Kasumi-1 (cell line): ENCODE data around the gene STAT6.
"Not testable (repeated sequence)": the region's sequence is repeated elsewhere in the genome, so short reads cannot be mapped to it uniquely, and the experiment has no call there.

Experiments used
- DNase-seq, 2 experiments: peaks; one replicate each; lab custom pipeline; 2025; lab: John Stamatoyannopoulos, UW

STAT6 gene

DNA sequence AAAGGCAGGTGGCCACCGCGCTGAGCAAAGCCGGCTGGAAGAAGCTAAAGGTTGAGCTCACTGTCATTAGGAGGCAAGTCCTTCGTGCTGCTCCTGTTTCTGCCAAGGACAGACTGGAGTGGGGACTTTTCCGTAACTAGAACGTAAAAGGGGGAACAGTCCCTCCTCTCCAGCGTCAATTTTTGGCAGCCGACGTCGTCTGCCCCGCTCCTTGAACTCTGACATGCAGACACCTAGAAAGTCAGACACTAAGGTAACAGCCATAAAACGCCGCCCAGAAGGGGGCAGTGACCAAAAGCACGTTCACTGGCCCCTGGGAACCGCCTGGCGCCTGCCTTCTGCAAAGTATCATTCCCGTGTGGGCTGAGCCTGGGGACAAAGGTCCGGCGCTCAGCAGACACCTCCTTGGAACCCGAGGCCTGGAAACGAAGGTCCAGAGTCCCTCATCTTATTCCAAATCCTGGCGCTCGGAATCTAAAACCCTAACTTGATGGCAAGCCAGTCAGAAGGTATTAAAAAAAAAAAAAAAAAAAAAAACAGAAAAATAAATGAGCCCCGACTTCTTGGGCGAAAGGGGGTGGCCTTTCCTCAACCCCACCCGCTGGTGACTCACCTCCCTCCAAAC lies 16.1 kb upstream of the STAT6 start:
- DNase-seq, result no peak

- DNase-seq, result no peak
These were observed 15.4 kb upstream of the STAT6 start for GRCh38 chr12:57126561-57126960.

- no peak for DNase-seq
These were observed 14.9 kb upstream of the STAT6 start for GRCh38 chr12:57126061-57126460.

DNA sequence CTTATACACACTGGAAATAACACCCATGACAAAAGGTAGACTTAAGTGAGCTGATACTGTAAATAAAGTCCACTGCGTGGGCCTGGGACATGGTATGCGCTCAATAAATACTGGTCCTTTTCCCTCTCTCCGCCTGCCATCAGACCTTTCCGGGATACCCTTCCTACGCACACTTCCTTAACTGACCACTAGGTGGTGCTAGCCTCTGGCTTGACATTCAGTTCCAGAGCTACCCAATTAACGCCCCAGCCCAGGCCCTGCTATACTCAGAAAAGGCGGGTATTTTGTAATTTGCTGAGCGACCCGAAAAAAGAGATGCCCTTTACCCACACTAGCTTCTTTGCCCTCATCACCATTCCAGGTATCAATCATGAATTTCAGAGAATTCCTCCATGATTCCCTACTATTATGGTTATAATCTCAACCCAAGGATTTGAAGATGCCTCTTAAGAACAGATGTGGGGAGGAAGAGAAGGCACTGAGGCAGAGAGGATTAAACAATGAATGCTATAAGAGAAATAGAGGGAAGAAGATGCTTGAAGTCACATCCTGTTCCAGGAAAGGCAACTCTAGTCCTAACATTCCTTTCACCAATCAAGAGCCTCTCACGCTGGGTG lies 13.2 kb upstream of the STAT6 start:
- DNase-seq, result peak; percentile 86 to 92

DNA sequence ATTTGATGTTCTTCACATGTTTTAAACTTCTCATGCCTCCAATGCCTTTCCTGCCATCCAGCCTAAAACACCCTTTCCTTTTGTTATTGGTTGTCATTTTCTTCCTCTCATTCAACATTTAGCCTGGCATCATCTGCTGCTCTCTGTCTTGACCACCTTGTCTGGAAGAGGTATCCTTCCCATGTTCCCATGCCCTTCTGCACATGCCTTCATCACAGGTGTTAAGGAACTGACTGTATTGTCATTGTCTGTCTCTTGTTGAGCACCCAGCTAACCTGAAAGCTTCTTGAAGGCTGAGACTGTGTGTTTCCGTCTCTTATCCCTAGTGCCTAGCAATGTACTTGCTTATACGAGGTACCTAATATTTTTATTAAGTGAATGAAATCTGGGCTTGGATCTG lies 12.7 kb upstream of the STAT6 start:
- no peak for DNase-seq

DNA sequence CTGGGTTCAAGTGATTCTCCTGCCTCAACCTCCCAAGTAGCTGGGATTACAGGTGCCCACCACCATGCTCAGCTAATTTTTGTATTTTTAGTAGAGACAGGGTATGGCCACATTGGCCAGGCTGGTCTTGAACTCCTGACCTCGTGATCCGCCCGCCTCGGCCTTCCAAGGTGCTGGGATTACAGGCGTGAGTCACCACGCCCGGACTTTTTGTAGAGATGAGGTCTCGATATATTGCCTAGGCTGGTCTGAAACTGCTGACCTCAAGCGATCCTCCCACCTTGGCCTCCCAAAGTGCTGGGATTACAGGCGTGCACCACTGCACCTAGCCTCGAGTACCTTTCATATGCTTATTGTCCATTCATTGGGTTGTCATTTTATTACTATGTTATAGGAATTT lies 9.6 kb upstream of the STAT6 start:
- DNase-seq, result not testable (repeated sequence)

DNA sequence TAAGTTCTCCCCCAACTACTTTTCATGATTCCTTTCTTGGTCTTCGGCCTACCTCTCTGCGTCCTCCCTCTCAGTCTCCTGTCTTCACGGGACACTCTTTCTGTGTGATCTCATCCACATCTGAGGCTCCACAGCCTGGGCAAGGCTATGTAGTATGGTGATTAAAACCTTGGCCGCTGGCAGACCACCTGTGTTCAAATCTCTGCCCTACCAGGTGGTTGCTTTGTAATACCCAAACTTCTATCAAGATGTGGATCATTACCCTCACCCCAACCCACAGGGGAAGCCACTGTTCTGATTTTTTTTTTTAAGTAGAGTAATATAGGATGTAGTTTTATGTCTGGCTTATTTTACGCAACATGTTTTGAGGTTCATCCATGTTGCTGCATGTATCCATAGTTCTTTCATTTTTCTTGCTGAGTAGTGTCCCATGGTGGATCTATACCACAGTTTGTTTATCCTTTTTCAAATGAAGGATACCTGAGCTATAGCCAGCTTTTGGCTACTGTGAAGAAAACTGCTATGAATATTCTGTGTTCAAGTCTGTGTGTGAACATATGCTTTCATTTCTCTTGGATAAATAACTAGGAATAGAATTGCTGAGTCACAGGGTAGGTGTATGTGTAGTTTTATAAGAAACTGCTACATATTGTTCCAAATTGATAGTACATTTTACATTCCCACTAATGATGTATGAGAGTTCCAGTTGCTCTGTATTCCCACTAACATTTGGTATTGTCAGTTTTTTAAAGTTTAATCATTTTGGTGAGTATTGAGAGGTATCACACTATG lies 8.3 kb upstream of the STAT6 start:
- no peak for DNase-seq

- DNase-seq, result peak; percentile 58 to 65
These were observed 7.6 kb upstream of the STAT6 start for GRCh38 chr12:57118711-57119271.

DNA sequence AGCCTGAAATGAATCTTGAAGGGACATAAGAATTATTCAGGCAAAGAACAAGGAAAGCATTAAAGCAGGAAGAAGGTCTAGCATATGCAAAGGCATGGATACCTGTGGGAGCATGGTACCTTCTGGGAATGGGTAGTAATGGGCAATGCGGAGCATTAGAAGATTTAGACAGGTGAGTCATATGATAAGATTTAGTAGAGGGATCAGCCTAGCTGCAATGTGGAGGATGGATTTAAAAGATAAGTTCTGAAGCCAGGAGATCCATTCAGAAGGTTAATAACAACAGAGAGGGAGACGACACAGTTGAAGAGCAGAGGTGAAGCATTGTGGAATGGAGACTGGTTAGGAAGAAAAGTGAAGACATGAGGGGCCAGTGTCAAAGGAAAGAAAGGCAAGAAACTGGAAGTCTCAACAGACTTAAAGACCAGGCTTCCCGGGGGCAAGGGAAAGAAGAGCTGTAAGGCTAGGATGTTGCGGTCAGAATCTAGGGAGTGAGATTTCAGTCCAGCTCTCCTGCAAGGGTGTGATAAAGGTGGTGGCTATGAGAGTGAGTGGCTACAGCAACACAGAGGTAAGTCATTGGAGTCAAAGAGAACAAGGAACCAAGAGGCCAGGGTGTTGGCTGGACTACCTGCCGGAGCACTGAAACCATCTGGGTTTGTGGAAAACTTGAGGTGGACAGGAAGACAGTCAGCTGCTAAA lies 5.6 kb upstream of the STAT6 start:
- no peak for DNase-seq

GRCh38 chr12:57112492-57113294 lies 1.5 kb upstream of the STAT6 start:
- DNase-seq, result no peak

GRCh38 chr12:57110104-57111030 lies 795 bp downstream of the STAT6 start:
- DNase-seq, result peak; percentile 48 to 79

DNA sequence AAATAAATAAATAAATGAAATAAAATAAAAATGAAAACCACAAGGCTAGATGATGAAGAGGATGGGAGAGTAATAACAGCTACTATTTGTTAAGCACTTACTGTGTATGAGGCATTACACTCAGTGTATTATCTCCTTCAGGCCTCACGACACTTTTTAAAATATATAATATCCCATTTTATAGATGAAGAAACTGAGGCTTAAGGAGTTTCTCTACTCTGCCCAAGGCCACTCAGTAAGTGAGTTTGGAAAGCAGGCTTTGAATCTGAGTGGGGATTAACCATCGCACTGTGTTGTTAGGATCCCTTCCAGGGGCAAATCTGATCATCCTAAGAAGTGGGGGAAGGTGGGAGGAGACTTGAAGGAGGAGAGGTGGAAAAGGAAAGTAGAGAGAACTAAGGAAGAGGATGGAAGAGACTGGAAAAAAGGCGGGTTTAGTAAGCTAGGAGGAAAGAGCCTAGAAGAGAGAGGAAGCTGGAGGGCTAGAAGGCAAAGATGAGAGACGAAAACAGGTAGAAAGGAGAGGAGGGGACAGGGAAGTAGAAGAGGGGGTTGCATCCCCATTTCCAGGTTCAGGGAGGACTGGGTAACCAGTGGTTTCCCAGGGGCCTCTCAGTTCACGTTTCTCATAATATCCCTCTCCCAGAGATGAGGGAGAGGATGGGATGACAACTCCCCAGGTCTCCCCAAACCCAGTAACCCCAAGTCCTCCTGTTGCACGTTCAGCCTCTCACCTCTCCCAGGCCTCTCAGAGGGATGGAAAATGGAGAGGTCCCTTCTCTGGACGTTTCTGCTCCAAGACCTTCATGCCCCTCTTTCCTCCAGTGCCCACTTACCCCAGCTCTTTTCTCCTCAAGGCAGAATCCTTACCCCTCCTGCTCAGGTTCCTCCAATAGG lies 1.7 kb downstream of the STAT6 start:
- DNase-seq, result no peak

- no peak for DNase-seq
These were observed 3.6 kb downstream of the STAT6 start for GRCh38 chr12:57107456-57108155.

- DNase-seq, result no peak
These were observed 5.0 kb downstream of the STAT6 start for GRCh38 chr12:57106021-57106708.

DNA sequence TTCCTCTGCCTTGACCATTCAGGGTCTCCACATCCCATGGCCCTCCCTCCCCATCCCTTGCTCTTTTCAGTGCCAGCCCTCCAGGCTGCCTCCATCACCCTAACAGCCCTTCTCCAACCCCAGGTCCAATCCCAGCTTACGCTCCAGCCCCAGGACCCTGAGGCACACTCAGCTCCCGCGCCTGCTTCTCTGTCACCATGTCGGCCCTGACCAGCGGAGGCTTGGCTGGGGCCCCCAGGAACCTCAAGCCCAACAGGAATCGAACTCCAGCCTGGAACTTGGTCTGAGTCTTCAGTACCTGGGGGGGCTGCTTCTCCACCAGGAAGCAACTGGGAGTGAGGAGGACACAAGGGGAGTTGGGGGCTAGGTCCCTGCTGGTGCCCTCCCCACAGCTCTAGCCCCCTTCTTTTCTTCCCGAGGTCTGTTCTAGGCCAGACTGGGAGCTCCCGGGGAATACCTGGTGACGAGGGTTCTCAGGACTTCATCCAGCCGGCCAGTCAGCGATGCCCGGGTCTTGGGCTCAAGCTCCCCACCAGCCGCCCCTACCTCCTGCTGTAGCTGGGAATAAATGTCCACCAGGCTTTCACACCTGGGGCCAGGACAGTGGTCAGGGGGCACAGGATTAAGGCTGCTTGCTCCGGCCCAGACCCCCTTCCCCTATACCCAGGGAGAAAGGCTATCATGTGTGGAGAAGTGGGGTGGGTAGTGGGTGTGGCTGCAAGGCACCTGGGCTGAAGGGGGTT lies 6.0 kb downstream of the STAT6 start:
- no peak for DNase-seq

DNA sequence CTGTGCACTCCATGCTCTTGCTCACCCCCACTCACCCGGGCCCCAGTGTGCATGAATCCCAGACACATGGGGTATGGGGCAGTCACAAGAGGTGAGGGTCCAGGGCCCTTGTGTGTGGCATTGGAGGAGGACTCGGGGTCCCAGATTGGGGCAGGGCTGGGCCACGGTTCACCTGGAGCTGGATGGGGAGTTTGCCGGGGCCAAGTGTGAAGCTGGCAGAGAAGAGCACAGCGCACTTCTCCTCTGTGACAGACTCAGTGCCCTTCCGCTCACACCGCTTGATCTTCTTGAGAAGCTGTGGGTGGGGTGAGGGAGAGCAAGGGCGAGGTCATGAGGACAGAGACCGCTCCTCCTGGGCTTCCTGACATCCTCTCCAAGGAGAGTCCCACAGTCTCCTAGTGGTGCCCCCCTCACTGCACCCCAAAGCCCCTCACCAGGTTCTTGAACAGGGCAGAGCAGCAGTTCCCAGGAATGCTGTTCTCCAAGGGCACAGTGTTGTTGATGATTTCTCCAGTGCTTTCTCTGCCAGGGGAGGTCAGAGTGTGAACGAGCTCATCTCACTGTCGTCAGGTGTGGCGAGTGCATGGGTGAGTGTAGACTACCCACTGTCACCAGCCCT lies 6.8 kb downstream of the STAT6 start:
- no peak for DNase-seq

DNA sequence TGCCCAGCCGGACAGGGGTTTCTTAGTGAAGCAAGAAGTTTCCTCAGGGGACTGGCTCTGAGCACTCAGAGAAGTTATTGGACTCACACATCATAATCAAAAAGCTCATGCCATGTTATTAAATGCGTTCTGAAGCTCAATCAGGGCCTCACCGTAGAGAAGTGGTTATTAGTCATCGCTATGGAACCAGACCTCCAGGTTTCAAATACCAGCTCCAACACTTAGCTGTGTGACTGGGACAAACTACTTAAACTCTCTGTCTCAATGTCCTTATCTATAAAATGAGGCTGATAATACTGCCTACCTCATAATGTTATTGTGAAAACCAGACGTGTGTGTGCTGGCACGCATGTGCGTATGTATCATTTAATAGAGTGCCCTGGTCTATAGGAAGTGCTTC lies 7.3 kb downstream of the STAT6 start:
- DNase-seq, result no peak
